Activated CD4-positive, alpha-beta T cell treated with anti-CD3 and anti-CD28 coated beads for 48 hours (primary cell): ENCODE results near the gene PLA2G2C.

Source experiments
- DNase-seq: peaks from one replicate; pipeline ENCODE4 v3.0.0-alpha.2; 2020

The PLA2G2C gene

GRCh38 chr1:20126041-20126805 lies 60.1 kb downstream of the PLA2G2C start:
- DNase-seq = no peak

- no peak for DNase-seq
Measured at GRCh38 chr1:20125100-20125499, 61.2 kb downstream of the PLA2G2C start.

GRCh38 chr1:20124456-20125057 lies 61.8 kb downstream of the PLA2G2C start:
- DNase-seq = no peak

- no peak for DNase-seq
Measured at GRCh38 chr1:20123722-20124455, 62.4 kb downstream of the PLA2G2C start.

GRCh38 chr1:20120796-20121195 lies 65.5 kb downstream of the PLA2G2C start:
- DNase-seq = no peak

GRCh38 chr1:20119347-20119746 lies 67.0 kb downstream of the PLA2G2C start, which contains the start of gene PLA2G2D:
Gene PLA2G2D, minus strand, starts transcription at chr1:20119536. Its CDS starts 38 bp downstream, at chr1:20119498.
- DNase-seq = no peak

- no peak for DNase-seq
Measured at GRCh38 chr1:20117236-20117635, 69.1 kb downstream of the PLA2G2C start.

GRCh38 chr1:20115916-20116315 lies 70.4 kb downstream of the PLA2G2C start:
- no peak for DNase-seq

- DNase-seq = no peak
Measured at GRCh38 chr1:20115479-20115878, 70.8 kb downstream of the PLA2G2C start.

- no peak for DNase-seq
Measured at GRCh38 chr1:20114021-20114648, 72.2 kb downstream of the PLA2G2C start.
